Measurements from ENCODE around the gene SUFU.

GRCh38 chr10:102595897-102596296, 92.1 kb downstream of the SUFU start:
- TF ChIP-seq HDGF (IDR thresholded peaks at IDR 0.05; ENCODE audit: borderline replicate concordance) (no peak), FOXK2 (IDR thresholded peaks at IDR 0.05) (no peak), FOXM1 (IDR thresholded peaks at IDR 0.05; ENCODE audit: borderline replicate concordance) (no peak), ZNF384 (IDR thresholded peaks at IDR 0.05) (no peak), ELF4 (IDR thresholded peaks at IDR 0.05) (no peak), FOXA1 (IDR thresholded peaks at IDR 0.05) (no peak), L3MBTL2 (conservative IDR thresholded peaks at IDR 0.05) (no peak), ARNT (IDR thresholded peaks at IDR 0.05) (no peak), BHLHE40 (IDR thresholded peaks at IDR 0.05; ENCODE audit: borderline replicate concordance) (no peak), SP1 (IDR thresholded peaks at IDR 0.05) (no peak), SUZ12 (IDR thresholded peaks at IDR 0.05) (no peak)
- TF ChIP-seq, protein P1, sequence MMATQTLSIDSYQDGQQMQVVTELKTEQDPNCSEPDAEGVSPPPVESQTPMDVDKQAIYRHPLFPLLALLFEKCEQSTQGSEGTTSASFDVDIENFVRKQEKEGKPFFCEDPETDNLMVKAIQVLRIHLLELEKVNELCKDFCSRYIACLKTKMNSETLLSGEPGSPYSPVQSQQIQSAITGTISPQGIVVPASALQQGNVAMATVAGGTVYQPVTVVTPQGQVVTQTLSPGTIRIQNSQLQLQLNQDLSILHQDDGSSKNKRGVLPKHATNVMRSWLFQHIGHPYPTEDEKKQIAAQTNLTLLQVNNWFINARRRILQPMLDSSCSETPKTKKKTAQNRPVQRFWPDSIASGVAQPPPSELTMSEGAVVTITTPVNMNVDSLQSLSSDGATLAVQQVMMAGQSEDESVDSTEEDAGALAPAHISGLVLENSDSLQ (IDR thresholded peaks at IDR 0.05) = no peak
